CD4-positive, alpha-beta T cell treated with Interleukin-1 beta for 1 hour (primary cell): ENCODE data around the gene MAFG.

ENCODE experiments used
- DNase-seq, 2 donors: peaks; one replicate each; pipeline ENCODE4 v3.0.0-alpha.2; 2020 to 2022

Gene MAFG

DNA sequence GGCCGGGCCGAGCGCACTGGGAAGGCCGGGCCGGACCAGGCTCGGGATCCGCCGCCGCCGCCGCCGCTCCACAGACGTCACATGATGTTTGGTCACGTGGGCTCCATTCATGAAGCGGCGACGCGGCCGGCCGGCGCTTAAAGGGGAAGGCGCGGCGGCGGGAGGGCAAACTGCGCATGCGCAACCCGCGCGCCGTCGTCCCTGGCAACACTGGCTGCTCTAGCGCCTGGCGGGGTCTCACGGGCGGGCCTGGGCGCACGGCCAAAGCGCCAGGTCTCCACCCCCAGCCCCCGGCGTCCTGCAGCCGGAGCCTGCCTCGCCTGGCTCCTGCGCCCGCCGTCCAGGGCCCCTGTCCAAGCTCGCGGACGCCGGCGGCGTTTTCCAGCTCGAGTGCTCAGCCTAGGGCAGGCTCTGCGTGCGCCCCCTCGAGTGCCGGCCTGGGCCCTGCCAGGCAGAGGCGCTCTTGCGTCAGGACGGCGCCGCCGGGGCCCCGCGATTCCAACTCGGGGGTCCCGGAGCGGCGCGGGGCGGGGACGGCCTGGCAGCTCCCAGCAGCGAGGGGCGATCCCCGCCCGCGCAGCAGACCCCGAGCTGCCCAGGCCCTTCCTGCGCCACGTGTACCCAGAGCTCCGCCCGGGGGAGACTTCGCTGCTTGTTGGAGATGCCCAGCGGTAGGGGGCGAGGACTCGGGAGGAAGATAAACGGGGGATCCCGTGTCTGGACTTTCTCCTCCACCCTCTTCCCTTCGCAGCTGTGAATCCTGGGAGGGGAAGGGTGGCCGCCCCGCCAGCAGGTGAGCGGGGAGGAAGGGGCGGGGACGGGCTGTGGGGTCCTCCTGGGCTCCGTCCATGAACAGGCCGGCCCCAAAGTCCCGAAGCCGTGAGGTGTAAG is at the start of gene MAFG:
MAFG (minus strand) TSS at position 83 of the 891 bp plus-strand sequence. CDS start 4,550 bp downstream, outside the sequence.
- peak; percentile 91 to 92 for DNase-seq

DNA sequence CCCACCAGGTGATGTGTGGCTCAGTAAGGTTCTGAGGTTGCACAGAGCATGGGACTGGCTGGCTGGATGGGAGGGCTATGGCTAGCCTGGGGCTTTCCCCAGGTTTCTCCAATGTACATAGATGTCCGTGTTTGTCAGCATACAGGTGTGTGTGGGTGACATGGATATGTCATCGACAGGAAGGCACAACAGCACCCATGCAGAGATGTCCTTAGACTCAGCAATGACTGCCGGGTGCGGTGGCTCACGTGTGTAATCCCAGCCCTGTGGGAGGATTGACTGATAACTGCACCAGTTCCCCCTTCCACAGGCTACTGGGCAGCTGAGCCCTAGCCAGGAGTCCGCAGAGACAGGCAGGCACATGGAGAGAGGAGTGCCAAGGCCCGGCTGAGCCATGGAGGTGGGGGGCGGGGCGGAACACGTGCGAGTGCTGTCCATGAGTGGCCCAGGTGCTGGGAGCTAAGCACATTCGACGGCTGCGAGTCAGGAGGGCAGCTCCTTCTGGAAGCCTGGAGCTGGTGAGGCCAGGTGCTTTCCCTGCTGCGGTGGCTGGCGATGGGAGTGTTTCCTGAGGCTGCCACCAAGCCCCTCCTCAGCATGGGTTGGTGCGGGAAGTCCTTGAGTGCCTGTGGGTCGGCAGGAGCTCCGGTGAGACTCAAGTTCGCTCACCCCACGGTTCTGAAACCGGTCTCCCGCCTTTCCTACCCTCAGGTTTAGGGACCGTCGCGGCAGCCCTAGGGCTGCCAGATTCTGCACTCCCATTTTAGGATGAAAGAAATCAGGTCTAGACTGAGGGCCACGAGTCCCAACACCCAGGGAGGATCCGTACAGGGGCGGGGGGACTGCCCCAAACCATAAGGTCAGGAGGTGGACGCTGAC is 49.0 kb upstream of the MAFG start:
- peak in 1 of 2 donors; percentile 26 for DNase-seq

DNA sequence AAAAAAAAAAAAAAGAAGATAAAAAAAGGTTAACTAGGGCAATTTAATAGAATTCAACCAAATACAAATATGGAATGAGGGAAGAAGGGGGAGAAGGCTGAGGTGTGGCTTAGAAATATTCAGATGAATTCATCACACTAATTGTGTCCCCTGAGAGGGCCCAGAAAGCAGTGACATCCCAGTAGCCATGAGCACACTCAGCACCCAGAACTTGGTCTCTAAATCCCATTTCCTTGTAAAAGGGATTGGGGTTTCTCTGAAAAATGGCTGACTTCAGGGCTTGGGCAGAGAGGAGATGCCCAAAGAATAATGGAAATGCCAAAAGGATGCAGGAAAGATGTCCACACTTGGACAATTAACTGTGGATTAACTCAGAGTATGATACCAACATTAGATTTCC is 45.9 kb upstream of the MAFG start:
- DNase-seq: no peak

DNA sequence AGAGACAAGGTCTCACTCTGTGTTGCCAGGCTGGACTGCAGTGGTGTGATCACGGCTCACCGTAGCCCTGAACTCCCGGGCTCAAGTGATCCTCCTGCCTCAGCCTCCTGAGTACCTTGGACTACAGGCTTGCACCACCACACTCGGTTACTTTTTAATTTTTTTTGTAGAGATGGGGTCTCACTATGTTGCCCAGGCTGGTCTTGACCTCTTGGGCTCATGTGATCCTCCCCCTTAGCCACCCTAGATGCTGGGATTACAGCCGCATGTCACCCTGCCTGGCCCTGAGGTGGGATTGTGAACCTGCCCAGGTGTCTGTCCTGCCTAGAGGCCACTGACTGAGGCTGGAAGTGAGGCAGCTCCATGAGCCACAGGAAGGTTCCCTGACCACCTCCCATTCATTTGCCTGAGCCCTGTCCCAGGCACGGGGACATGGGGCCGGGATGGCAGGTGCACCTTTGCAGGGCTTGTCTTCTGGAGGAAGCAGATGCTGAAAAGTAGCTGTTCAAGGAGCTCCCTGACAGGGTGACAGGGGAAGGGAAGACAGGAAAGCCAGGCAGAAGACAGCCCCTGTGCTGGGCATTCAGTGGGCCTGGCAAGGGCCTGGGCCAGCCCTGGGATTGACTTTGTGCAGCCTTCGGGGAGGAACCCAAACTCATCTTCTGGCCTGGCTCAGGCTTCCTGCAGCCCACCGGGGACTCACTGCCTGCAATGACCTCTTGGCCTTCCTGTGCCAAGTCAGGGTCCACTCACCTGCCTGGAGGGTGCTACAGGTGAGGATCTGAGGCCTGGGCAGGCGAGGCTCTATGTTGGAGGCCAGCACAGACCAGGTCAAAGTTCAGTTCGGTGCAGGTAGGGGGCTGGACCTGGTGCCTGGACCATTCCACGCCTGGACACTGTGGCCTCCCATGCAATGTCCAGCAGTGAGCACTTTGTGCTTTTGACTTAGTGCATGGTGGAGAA is 41.6 kb upstream of the MAFG start:
- no peak for DNase-seq

DNA sequence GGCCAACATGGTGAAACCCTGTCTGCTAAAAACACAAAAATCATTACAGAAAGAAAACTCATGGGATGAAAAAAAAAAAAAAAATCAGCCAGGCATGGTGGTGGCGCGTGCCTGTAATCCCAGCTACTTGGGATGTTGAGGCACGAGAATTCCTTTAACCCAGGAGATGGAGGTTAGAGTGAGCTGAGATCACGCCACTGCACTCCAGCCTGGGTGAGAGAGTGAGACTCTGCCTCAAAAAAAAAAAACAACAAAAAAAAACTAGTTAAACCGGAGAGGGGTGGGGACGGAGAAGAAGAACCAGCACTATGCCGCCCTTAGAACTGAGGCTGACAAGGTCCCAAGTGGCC is 40.8 kb upstream of the MAFG start:
- no peak for DNase-seq

DNA sequence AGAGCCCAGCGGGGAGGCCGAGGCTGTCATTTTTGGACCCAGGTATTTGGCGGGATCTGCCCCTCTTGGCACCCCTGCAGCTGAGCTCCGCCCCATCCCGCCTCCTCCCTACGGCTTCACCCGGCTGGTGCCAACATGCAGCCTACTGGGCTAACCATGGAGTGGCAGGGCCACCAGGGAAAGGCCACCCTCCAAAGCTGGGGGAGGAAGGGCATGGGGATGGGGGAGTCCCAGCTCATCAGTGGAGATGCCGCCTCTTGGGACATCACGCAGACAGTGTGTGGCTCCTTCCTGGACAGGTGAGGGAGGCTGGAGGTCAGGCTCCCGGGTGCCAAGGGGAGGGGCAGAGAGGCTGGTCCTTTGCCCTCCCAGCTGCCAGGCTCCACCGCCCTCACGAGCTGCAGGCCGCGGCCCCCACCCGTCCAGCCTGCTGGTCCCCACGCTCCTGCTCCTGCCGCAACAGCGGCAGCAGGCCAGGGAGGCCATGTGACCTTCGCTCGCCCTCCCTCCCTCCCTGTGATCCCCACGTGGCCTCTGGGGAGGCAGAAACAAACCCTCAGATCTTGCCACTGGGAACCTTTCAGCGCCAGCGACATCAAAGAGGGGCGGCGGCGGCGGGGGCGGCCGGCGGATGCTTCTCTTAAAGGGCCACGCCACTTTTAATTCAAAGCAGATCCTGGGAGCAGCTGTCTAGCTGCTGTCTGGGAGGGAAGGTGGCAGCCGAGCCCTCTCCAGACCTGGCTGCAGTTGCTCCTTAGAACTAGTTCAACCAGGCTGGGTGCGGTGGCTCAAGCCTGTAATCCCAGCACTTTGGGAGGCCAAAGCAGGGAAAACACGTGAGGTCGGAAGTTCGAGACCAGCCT is 40.2 kb upstream of the MAFG start:
- peak; percentile 84 to 89 for DNase-seq

DNA sequence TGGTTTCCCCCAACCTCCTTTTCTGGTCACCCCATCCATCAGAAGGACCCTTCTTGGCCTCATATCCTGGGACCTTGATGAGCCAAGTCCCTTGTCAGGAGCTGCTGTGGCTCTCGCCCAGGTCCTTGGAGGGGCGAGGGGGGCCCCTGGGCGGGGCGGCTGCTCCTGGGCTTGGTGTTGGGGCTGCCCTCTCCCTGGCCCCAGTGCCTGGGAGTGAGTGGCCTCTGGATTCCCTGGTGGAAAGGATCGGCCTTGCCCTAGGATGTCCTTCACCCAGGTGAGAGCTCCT is 39.7 kb upstream of the MAFG start:
- no peak for DNase-seq

DNA sequence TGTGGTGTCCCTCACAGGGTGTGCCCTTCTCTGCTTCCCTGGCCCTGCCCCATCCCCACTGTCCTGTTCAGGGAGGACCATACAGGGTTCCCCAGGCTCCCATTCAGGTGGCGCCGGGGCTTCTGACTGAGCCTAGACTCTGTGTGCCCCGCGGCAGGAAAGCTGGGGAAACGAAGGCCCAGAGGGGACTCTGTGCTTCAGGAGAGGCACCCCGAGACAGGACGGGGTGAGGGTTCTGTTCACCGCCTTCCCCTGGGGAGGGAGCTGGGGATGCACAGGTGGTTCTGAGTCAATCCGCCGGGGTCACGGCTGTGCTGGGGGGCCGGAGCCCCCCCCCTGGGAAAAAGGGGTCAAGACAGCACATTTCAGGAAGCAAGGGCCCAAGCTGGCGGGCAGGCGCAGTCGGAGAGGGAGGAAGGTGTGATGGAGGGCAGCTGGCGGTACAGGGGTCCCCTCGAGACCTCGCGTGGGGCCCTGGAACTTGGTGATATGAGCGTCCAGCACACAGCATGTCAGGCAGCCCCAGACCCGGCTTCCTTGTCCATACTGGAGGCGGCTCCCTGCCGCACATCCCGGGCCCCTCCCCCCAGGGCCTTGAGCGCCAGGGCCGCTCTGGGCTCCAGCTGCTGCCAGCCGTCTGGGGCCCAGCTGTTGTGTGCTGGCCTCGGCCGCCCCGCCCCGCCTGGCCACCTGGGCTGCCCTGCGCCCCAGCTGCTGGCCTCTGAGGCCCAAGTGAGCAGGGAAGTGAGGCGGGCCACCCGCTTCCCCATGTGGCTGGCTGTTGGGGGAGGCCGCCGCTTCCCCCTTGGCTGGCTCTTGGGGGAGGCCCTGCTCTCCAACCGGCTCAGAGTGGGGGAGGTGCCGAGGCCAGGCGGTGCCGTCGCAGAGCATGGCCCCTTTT is 39.1 kb upstream of the MAFG start:
- DNase-seq: peak in 1 of 2 donors; percentile 17

DNA sequence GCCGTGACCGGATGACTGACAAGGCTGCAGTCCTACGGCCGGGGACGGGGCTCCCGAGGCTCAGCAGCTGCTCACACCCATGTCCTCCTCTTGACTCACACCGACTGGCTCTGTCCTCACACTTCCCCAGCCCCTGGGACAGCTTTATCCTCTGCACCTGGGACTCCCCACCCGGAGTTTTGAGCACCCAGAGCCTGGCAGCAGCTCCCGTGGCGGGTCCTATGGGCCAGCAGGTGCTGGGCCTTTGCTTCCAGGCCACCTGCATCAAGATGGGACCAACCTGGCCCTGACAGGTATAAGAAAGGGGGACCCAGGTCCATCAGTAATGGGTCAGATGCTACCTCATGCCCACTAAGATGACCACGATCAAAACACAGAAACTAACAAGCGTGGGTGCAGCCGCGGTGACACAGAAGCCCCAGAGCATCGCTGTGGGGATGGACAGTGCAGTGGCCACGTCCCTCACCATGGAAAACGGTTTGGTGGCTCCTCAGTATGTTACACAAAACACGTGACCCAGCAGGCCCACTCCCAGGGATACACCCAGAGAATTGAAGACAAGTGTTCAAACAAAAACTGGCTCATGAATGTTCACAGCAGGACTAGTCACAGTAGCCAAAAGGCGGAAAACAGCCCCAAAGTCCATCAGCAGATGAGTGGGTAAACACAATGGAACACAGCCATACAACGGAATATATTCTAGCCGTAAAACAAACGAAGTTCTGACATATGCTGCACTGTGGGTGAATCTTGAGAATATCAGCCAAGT is 36.7 kb upstream of the MAFG start:
- no peak for DNase-seq

DNA sequence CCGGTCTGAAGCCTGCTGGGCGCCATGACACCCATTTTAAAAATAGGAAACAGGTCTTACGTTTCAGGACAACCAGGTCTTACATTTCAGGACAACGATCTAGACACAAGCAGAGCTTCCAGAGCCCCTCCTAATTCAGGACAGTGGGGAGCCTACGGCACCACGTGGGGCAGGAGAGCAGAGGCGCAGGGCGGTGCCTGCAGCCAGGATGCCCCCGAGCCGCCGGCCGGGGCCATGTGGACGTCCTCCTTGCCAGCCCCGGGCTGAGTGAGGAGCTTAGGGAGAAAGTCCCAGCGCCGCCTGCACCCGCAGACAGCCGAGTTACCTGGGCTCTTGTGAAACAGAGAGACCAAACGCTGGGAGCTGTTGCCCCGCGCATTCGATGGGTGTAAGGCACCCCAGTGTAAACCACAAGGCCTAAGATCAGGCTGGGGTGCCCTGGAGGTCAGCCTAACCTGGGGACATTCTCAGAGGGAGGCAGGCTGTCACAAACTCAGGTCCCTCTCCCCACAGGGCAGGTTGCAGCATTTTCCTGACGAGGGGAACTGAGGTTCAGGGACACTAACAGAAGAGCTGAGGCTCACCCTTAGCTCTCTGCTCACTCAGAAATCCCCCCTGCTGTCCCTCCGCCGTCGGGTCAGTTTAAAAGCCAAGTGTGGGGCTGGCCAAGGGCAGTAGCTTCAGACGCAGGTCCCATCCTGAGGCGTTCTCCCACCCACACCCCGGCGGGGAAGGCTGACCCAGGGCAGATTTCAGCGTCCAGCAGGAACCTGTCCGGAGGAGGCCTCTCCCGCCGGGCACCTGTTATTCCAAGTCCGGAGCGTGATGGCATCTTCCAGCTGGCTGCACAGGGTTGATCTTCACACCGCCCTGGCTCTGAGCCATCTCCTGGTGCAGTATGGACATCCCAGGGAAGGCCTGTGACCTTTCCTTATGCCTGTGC is 35.2 kb upstream of the MAFG start:
- no peak for DNase-seq

DNA sequence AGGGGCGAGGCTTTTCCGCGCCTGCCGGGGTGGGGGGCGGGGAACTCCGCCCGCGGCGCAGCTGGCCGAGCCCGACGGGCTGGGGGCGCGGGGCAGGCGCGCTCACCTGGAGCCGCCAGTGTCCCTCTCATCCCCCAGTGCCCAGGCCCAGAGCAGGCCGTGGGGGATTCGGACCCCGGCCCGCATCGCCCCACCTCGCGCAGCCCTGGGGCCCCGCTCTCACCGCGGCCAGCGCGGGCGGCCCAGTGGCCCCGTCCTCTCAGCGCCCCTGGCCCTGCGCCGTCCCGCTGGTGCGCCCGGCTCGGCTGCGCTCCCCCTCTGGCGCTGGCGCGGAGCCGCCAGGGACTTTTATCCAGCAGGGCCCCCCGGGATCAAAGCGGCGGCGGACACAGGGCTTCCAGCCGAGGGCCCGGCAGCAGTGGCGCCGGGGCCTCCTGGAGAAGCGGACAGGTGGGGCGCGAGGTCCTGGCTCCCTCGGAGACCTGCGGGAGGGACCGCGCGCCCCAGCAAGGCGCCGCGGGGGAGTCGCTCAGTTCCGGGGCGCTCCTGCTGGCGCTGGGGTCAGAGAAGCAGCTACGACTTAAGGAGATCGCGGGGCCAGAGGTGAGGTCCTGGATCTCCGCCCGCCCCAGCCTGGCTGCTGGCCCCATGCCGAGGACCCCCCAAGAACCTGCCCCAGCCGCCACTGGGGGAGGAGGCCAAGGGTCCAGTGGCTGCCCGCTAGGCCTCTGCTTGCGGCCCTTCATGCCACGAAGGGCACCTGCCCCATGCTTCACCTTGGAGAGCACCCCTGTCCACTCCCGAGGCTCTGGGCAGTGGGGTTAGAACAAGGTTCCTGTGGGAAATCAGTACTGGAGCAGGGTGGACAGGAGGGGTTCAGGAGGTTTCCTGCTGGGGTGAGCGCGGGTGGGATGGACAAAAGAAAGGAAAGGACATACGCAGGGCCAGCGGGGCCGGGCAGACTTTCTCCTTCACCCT is 34.3 kb upstream of the MAFG start:
- no peak for DNase-seq

DNA sequence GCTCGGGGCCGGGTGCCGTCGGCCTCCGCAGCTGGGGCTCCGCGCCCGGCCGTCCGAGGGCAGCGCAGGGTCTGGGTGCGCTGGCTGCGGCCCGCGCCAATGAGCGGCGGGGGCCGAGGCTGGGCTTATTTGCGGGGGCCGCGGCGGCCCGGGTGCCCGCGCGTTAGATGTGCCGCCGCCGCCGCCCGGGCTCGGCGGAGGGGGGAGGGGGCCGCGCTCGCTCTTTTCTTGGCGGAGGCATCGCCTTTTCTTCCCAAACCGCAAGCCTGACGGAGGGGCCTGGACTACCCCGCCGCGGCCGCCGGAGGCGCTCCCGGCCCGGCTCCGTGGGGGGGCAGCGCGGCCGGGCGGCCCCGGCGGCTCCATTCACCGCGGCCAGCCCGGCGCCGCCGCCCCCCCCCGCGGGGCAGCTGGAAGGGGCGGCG is 33.6 kb upstream of the MAFG start, which contains the start of gene NOTUM:
NOTUM (minus strand) TSS at position 101 of the 425 bp plus-strand sequence. CDS start 278 bp downstream, outside the sequence.
- peak in 1 of 2 donors; percentile 28 for DNase-seq

DNA sequence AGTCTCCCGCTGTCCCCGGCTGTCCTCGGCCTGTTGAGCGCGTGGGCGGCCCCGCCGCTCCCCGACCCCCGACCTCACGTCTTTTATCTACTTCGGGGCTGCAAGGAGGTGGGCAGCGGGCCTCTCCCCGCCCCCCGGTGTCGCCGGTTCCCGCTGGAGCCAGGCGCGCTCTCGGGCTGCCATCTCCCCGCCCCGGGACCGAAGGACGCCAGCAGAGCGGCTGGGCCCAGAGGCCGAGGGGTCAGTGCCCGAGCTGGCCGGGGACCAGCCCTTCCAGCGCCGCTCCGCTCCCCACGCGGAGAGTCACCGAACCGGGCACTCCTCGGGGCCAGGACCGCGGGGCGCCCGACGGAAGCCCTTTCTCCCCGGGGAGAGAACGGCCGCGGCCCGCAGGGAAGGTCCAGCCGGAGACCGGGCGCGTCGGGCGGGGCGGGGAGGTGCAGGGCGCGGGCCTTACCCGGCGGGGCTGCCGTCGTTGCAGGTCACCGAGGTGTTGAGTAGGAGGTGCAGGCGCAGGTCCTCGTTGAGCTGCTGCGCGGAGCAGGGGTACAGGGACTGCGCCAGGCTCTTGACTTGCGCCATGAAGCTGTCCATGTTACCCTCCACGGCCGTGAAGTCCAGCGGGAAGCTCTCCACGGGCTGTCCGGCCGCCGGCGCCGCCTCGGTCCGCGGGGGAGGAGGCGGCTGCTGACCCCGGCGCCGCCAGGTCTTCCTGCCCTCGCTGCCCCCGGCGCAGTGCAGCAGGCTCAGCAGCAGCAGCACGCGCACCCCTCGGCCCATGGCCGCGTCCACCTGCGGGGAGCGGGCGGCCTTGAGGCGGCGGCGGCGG is 32.8 kb upstream of the MAFG start:
- DNase-seq: peak in 1 of 2 donors; percentile 11

DNA sequence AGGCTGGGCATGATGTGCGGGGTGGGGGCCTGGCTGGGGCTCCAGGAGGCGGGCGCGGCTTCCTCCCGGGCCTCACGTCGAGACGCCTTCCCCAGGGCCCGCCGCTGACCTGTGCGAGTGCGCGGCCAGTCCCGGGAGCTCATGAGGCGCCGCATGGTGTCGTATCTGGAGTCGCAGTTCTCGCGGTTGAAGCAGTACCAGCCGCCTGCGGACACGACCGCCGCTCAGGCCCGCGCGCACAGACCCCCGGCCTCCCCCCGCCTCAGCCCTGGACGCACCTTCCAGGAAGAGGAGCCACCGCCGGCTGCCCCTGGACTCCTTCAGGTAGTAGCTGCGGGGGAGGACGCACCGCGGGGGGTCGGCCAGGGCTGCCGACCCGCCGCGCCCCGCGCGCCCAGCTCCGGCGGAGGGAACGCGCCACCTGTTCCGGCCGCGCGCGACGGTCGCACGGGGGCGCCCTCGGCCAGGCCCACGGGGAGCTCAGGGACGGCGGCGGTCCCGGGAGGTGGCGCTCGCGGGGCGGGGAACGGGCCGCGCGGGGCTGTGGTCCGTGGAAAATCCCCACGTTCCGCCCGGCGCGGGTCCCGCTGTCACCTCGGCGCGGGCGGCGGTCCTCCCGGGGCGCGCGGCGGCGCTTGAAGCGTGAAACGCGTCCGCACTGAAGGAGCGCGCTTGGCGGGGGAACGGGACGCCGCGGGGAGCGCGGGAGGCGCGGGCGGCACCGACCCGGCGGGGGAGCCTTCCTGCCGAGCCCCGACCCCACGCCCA is 32.0 kb upstream of the MAFG start:
- DNase-seq: peak; percentile 82 to 88

DNA sequence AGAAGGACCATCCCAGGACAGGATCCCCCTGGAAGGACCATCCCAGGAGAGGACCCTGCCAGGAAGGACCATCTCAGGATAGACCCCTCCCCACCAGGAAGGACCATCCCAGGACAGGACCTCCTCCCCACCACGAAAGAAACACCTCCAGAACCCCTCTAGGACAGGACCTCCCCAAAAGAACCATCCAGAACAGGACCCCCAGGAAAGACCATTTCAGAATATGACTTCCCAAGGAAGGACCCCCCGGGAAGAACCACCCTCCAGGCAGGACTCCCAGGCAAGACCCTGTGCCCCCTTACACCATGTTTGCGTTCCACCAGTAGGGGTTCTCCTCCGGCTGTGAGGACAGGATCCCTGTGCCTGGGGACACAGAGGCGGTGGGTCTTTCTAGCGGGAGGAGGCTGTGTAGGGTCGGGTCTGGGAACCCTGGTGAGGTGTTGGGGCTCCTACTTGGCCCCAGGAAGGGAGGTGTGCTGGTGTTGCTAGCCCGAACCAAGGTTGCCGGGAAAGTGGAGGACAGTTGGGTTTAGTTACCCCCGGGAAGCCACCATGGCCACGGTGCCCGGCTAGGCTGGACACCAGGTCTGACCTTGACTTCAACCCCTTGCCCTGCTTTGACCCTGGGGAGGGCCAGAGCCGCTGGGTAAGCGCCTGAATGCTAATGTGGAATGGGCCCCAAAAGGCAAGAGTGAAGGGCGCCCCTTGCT is 31.3 kb upstream of the MAFG start:
- no peak for DNase-seq
